Psoas muscle (tissue), 8 donors: ENCODE data around the gene TYW5. TPM values are rescaled to one million over a fixed set of nuclear protein-coding genes. Genes with fewer than 3 reads are reported as not detected.
A peak's percentile ranks its signal among the peaks of the same experiment; 100 is the strongest.
"Not testable (repeated sequence)": the region's sequence is repeated elsewhere in the genome, so short reads cannot be mapped to it uniquely, and the experiment has no call there.

ENCODE experiments used
- ATAC-seq, 4 donors: fragments of 200-7000 bp; cut with Tn5 transposase; one replicate each; pipeline ENCODE4 v1.9.1; 2020; ENCODE audit warnings: moderate library complexity in 3 of 4, mild to moderate bottlenecking in 2 of 4
- DNase-seq, 2 donors: peaks; one replicate each; pipeline ENCODE4 v3.0.0-alpha.2; 2020
- H3K27ac ChIP-seq: fragments of 200-600 bp; one replicate; pipeline ENCODE4 v1.8.0; 2022
- H3K27me3 ChIP-seq, 3 donors: fragments of 200-600 bp in 1 of 3; one replicate each; pipeline versions ENCODE4 v1.6.1 to v1.8.0; 2013 to 2022; ENCODE audit warnings: low read length in 2 of 3, mild to moderate bottlenecking in 2 of 3, moderate library complexity in 1 of 3; ENCODE audit not compliant: insufficient read depth in 3 of 3
- H3K36me3 ChIP-seq, 2 donors: fragments of 200-600 bp in 1 of 2; one replicate each; pipeline versions ENCODE4 v1.6.1 to v1.8.0; 2013 to 2022; ENCODE audit warnings: low read depth in 1 of 2, mild to moderate bottlenecking in 1 of 2, moderate library complexity in 1 of 2; ENCODE audit not compliant: insufficient read depth in 1 of 2
- H3K4me1 ChIP-seq: fragments of 200-600 bp; one replicate; pipeline ENCODE4 v1.8.0; 2022
- H3K4me3 ChIP-seq: fragments of 200-600 bp; one replicate; pipeline ENCODE4 v1.8.0; 2022; ENCODE audit warnings: mild to moderate bottlenecking
- H3K9me3 ChIP-seq: fragments of 200-600 bp; one replicate; pipeline ENCODE4 v1.8.0; 2022
- CTCF ChIP-seq: fragments of 200-600 bp; IDR thresholded peaks from one replicate; pipeline ENCODE4 v1.8.0; 2022; ENCODE audit warnings: antibody characterized with exemption
- WGBS, 3 donors: extraction: QIAGEN DNeasy Blood & Tissue Kit; methylation state at CpG; one replicate each; pipeline versions ENCODE4 v1.1.6 to v1.1.7; 2013; 5-methylcytosine and 5-hydroxymethylcytosine counted together
- intact Hi-C, 2 donors: fragments of 100-400 bp; cut with DNase I; formaldehyde crosslinking; loops; one replicate each; pipeline versions ENCODE4 v1.11.0 to v1.14.2; 2022
- polyA plus RNA-seq, 3 donors: library from polyadenylated mRNA; stranded (reverse); fragments of 200-250 nt; gene quantifications; one replicate each; pipeline ENCODE4 v1.2.3, GENCODE V29; 2013
- total RNA-seq, 4 donors: library from RNA; stranded (reverse); fragmentation: NEBNext Ultra II Directional in 2 of 4; extraction: Animal tissue kit (Norgen Biotek cat#: 25700) in 2 of 4; gene quantifications; one replicate each; pipeline versions ENCODE4 v1.2.1 to v1.2.4, GENCODE V29; 2021 to 2023
- donor health status: healthy with polysubstance abuse.
- donor health status: DM: no; HTN: no; CAD: no; lungs with moderate emphysema.
- donor health status: Bipolar disorder and iron deficiency.
- donor health status: healthy.
- donor health status: DM: yes; HTN: yes; CAD: no.
- donor health status: DM: no; HTN: no; CAD: no.
- donor health status: DM: no; HTN: no; CAD: no.
- donor health status: DM: yes; HTN: yes; CAD: no.

TYW5 gene
- total and polyA plus RNA-seq, 7 donors = 2.3 to 6.0 (median 3.3) TPM

- no peak for TF ChIP-seq CTCF
- Histone ChIP-seq H3K4me3 (no peak overlapping the region), H3K9me3 (no peaks in the 10 kb centered on the region), H3K4me1 (peaks cover 20% of the 10 kb centered on the region), H3K27me3 (no peaks in the 10 kb centered on the region), H3K27ac (no peak overlapping the region), H3K36me3 (peaks cover 0 to 32% of the 10 kb centered on the region in 2 donors)
- DNase-seq = no peak
- ATAC-seq = no peak
- 84 to 96% (median 85%) methylated on average over 4 of the region's 4 CpGs for WGBS, 3 donors
- intact Hi-C loops = no loop called here
Observed at GRCh38 chr2:199916980-199917379, 38.3 kb downstream of the TYW5 start.

GRCh38 chr2:199914372-199914958, 40.8 kb downstream of the TYW5 start:
- intact Hi-C loops = loop anchor here in 1 of 2 donors (5.0 kb wide), 1 partner anchor 62 kb away; the partner anchor contains the start of gene FTCDNL1
- Histone ChIP-seq H3K4me3 (no peak overlapping the region), H3K27ac (no peak overlapping the region), H3K9me3 (no peaks in the 10 kb centered on the region), H3K36me3 (peaks cover 0 to 30% of the 10 kb centered on the region in 2 donors), H3K27me3 (no peaks in the 10 kb centered on the region), H3K4me1 (peaks cover 27% of the 10 kb centered on the region)
- ATAC-seq = no peak
- no peak for TF ChIP-seq CTCF
- WGBS, 3 donors = 62 to 80% (median 70%) methylated on average over 2 of the region's 2 CpGs
- no peak for DNase-seq

GRCh38 chr2:199912553-199913114, 42.7 kb downstream of the TYW5 start:
- not testable (repeated sequence) for H3K27me3 ChIP-seq, DNase-seq, H3K9me3 ChIP-seq, ATAC-seq
- Histone ChIP-seq H3K4me1 (peaks cover 27% of the 10 kb centered on the region), H3K27ac (peak overlapping the region; percentile 98), H3K4me3 (peak overlapping the region; percentile 87), H3K36me3 (peaks cover 0 to 11% of the 10 kb centered on the region in 2 donors)
- 91 to 93% (median 92%) methylated on average over 12 of the region's 12 CpGs for WGBS, 3 donors
- intact Hi-C loops = loop anchor here in 1 of 2 donors (5.0 kb wide), 1 partner anchor 60 kb away; the partner anchor contains the start of gene FTCDNL1

- 0 to 1% (median 1%) methylated on average over 13 of the region's 13 CpGs for WGBS, 3 donors
- Histone ChIP-seq H3K36me3 (peaks cover 0 to 4% of the 10 kb centered on the region in 2 donors), H3K4me1 (peaks cover 27% of the 10 kb centered on the region), H3K9me3 (no peaks in the 10 kb centered on the region), H3K27me3 (no peaks in the 10 kb centered on the region), H3K27ac (peak overlapping the region; percentile 98), H3K4me3 (peak overlapping the region; percentile 87)
- peak in 1 of 2 donors; percentile 60 for DNase-seq
- intact Hi-C loops = loop anchor here in 1 of 2 donors (5.0 kb wide), 1 partner anchor 60 kb away; the partner anchor contains the start of gene FTCDNL1
- TF ChIP-seq CTCF = no peak
- peak in 1 of 4 donors; percentile 55 for ATAC-seq
Observed at GRCh38 chr2:199911877-199912161, 43.5 kb downstream of the TYW5 start.

GRCh38 chr2:199911052-199911876, 44.0 kb downstream of the TYW5 start, which contains the start of gene C2orf69:
C2orf69 (plus strand) TSS chr2:199911293; CDS start chr2:199911439, 146 bp downstream.
- no peaks in the 10 kb centered on the region for H3K27me3 ChIP-seq
- intact Hi-C loops = loop anchor here in 1 of 2 donors (5.0 kb wide), 1 partner anchor 59 kb away; the partner anchor contains the start of gene FTCDNL1
- peak; percentile 99 for ATAC-seq

More at GRCh38 chr2:199911052-199911876, 44.0 kb downstream of the TYW5 start, which contains the start of gene C2orf69:
- Histone ChIP-seq H3K9me3 (no peaks in the 10 kb centered on the region), H3K36me3 (peaks cover 0 to 4% of the 10 kb centered on the region in 2 donors), H3K4me1 (peaks cover 27% of the 10 kb centered on the region), H3K4me3 (peak within 1 kb of the TSS; percentile 87), H3K27ac (peak within 1 kb of the TSS; percentile 98)
- WGBS, 3 donors = 0% methylated on average over 84 to 85 of the region's 85 CpGs
- DNase-seq = peak; percentile 94 to 97
- peak; percentile 3 for TF ChIP-seq CTCF
